ENCODE measurements around the gene TANGO6. TPM values are rescaled to one million over a fixed set of nuclear protein-coding genes. Genes with fewer than 3 reads are reported as not detected.
A peak's percentile ranks its signal among the peaks of the same experiment; 100 is the strongest.

Gene TANGO6
- total RNA-seq, 1 experiment from 2014 or later, result 18.2 TPM

- no peaks in the 10 kb centered on the region for H3K9me3 Mint-ChIP-seq (ENCODE audit: unreplicated experiment)
- Histone ChIP-seq H3K4me3 (ENCODE audit: low read depth, low read length) (no peak overlapping the region), H3K27me3 (replicated peaks; ENCODE audit: control insufficient read depth, insufficient read depth, low read length) (no peaks in the 10 kb centered on the region), H3K9me3 (no peaks in the 10 kb centered on the region), H3K4me1 (peaks cover 9% of the 10 kb centered on the region; the same call in 1 of the 2 replicates), H3K36me3 (ENCODE audit: control insufficient read depth, insufficient read depth, low read length) (no peaks in the 10 kb centered on the region)
- ChIA-PET POLR2A (no interaction called here), CTCF (interaction anchor here (0.5 kb wide), 1 partner anchor 23 kb away, joined by 7 read pairs; no protein-coding TSS in a partner anchor)
- no peak for DNase-seq
- no peaks in the 10 kb centered on the region for H3K4me1 Mint-ChIP-seq (ENCODE audit: low read depth, unreplicated experiment)
- no peaks in the 10 kb centered on the region for H3K36me3 Mint-ChIP-seq (ENCODE audit: insufficient read depth, unreplicated experiment)
- H3K27ac Mint-ChIP-seq (ENCODE audit: unreplicated experiment), result no peak overlapping the region
- H3K4me3 Mint-ChIP-seq (ENCODE audit: unreplicated experiment), result no peak overlapping the region
- no peak for TF ChIP-seq CTCF (IDR thresholded peaks at IDR 0.05; ENCODE audit: insufficient read depth in 1 of 2, low read depth in 1 of 2, low read length in 1 of 2, severe bottlenecking in 1 of 2, unreplicated experiment in 1 of 2)
- intact Hi-C loops (cut with micrococcal nuclease; ENCODE audit: unreplicated experiment), result no loop called here
- no peaks in the 10 kb centered on the region for H3K27me3 Mint-ChIP-seq (ENCODE audit: insufficient read depth, unreplicated experiment)
- no TSS peak for BruUV-seq (replicated peaks)
Observed at GRCh38 chr16:68961778-68962402, 118.6 kb downstream of the TANGO6 start.

GRCh38 chr16:68969338-68969737 lies 126.0 kb downstream of the TANGO6 start:
- Mint-ChIP-seq H3K4me1 (ENCODE audit: low read depth, unreplicated experiment) (peaks cover 21% of the 10 kb centered on the region), H3K9me3 (ENCODE audit: unreplicated experiment) (no peaks in the 10 kb centered on the region), H3K27me3 (ENCODE audit: insufficient read depth, unreplicated experiment) (no peaks in the 10 kb centered on the region), H3K4me3 (ENCODE audit: unreplicated experiment) (no peak overlapping the region), H3K27ac (ENCODE audit: unreplicated experiment) (no peak overlapping the region), H3K36me3 (ENCODE audit: insufficient read depth, unreplicated experiment) (no peaks in the 10 kb centered on the region)
- intact Hi-C loops (cut with micrococcal nuclease; ENCODE audit: unreplicated experiment), result no loop called here
- no peaks in the 10 kb centered on the region for H3K36me3 ChIP-seq (ENCODE audit: control insufficient read depth, insufficient read depth, low read length)
- no peaks in the 10 kb centered on the region for H3K9me3 ChIP-seq
- no peak for TF ChIP-seq CTCF (IDR thresholded peaks at IDR 0.05; ENCODE audit: insufficient read depth in 1 of 2, low read depth in 1 of 2, low read length in 1 of 2, severe bottlenecking in 1 of 2, unreplicated experiment in 1 of 2)
- POLR2A ChIA-PET, result no interaction called here
- H3K4me1 ChIP-seq, result peaks cover 16% of the 10 kb centered on the region
- CTCF ChIA-PET, result no interaction called here
- DNase-seq, result no peak
- BruUV-seq (replicated peaks), result no TSS peak
- H3K4me3 ChIP-seq (ENCODE audit: low read depth, low read length), result no peak overlapping the region
- no peaks in the 10 kb centered on the region for H3K27me3 ChIP-seq (replicated peaks; ENCODE audit: control insufficient read depth, insufficient read depth, low read length)

- H3K4me3 Mint-ChIP-seq (ENCODE audit: unreplicated experiment), result no peak overlapping the region
- CTCF ChIA-PET, result interaction anchor here (0.8 kb wide), 1 partner anchor 22 kb away, joined by 3 read pairs; no protein-coding TSS in a partner anchor
- POLR2A ChIA-PET, result no interaction called here
Observed at GRCh38 chr16:68972013-68972412, 128.7 kb downstream of the TANGO6 start.

More at GRCh38 chr16:68972013-68972412, 128.7 kb downstream of the TANGO6 start:
- Histone ChIP-seq H3K36me3 (ENCODE audit: control insufficient read depth, insufficient read depth, low read length) (no peaks in the 10 kb centered on the region), H3K4me1 (peaks cover 16% of the 10 kb centered on the region), H3K9me3 (no peaks in the 10 kb centered on the region; the same call in 1 of the 2 replicates), H3K4me3 (ENCODE audit: low read depth, low read length) (no peak overlapping the region), H3K27me3 (replicated peaks; ENCODE audit: control insufficient read depth, insufficient read depth, low read length) (no peaks in the 10 kb centered on the region)
- TF ChIP-seq CTCF (IDR thresholded peaks at IDR 0.05; ENCODE audit: insufficient read depth in 1 of 2, low read depth in 1 of 2, low read length in 1 of 2, severe bottlenecking in 1 of 2, unreplicated experiment in 1 of 2), result no peak
- H3K4me1 Mint-ChIP-seq (ENCODE audit: low read depth, unreplicated experiment), result peaks cover 21% of the 10 kb centered on the region
- H3K27me3 Mint-ChIP-seq (ENCODE audit: insufficient read depth, unreplicated experiment), result no peaks in the 10 kb centered on the region
- no peaks in the 10 kb centered on the region for H3K9me3 Mint-ChIP-seq (ENCODE audit: unreplicated experiment)
- DNase-seq, result peak in 1 of 2 experiments; percentile 13
- H3K27ac Mint-ChIP-seq (ENCODE audit: unreplicated experiment), result no peak overlapping the region
- no TSS peak for BruUV-seq (replicated peaks)
- intact Hi-C loops (cut with micrococcal nuclease; ENCODE audit: unreplicated experiment), result loop anchor here (5.0 kb wide), 1 partner anchor 65 kb away; no protein-coding TSS in a partner anchor
- H3K36me3 Mint-ChIP-seq (ENCODE audit: insufficient read depth, unreplicated experiment), result no peaks in the 10 kb centered on the region
